ENCODE measurements around the gene REM2. TPM values are rescaled to one million over a fixed set of nuclear protein-coding genes. Genes with fewer than 3 reads are reported as not detected.

REM2 gene
- total RNA-seq, 4 donors from 2014 or later, result 0.34 to 1.5 TPM; not detected in 2

- no peak for TF ChIP-seq CTCF (IDR thresholded peaks at IDR 0.05; ENCODE audit: low read depth)
These were observed 38.0 kb upstream of the REM2 start for GRCh38 chr14:22845103-22845394.

- TF ChIP-seq CTCF (IDR thresholded peaks at IDR 0.05; ENCODE audit: low read depth), result no peak
These were observed 37.0 kb upstream of the REM2 start for GRCh38 chr14:22845821-22846625.

GRCh38 chr14:22846811-22847307, 36.2 kb upstream of the REM2 start:
- no peak for TF ChIP-seq CTCF (IDR thresholded peaks at IDR 0.05; ENCODE audit: low read depth)

GRCh38 chr14:22847661-22848341, 35.2 kb upstream of the REM2 start:
- no peak for TF ChIP-seq CTCF (IDR thresholded peaks at IDR 0.05; ENCODE audit: low read depth)

- no peak for TF ChIP-seq CTCF (IDR thresholded peaks at IDR 0.05; ENCODE audit: low read depth)
These were observed 34.5 kb upstream of the REM2 start for GRCh38 chr14:22848351-22849164.

GRCh38 chr14:22849212-22849819, 33.7 kb upstream of the REM2 start:
- TF ChIP-seq CTCF (IDR thresholded peaks at IDR 0.05; ENCODE audit: low read depth), result no peak
